DOHH2 (cell line): ENCODE measurements around the gene RNF39.

Experiments used
- EZH2phosphoT487 ChIP-seq: fragments of 200-600 bp; sonication (generic); IDR thresholded peaks from 2 replicates; pipeline ENCODE4 v1.6.1; 2017; ENCODE audit warnings: borderline replicate concordance, mild to moderate bottlenecking, antibody characterized with exemption, low read length, moderate library complexity, mixed read lengths
- TF ChIP-seq, protein P1 (sequence below): fragments of 200-600 bp; sonication (generic); IDR thresholded peaks from one replicate; pipeline ENCODE4 v1.5.1; 2014; ENCODE audit warnings: antibody characterized with exemption, mild to moderate bottlenecking, low read depth, low read length; ENCODE audit not compliant: poor library complexity, severe bottlenecking

DNA sequence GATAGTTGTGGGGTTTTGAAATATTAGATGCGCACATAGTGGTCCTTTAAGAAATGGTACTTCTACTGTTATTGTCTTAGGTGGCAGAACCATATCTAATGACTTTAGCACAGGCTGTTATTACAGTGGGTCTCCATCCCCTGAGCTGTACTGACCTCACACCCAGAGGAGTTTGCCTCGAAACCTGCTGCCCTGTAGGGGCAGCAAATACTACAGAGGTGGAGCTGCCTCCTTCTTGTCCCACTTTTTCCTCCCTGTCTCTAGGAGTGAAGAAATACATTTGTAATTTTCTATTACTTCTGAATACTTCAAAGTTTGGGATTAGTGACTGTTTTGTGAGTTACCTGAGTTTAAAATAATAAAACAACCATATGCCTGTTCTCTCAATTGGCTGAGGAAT is 29.1 kb upstream of the RNF39 start:
- TF ChIP-seq, protein P1, sequence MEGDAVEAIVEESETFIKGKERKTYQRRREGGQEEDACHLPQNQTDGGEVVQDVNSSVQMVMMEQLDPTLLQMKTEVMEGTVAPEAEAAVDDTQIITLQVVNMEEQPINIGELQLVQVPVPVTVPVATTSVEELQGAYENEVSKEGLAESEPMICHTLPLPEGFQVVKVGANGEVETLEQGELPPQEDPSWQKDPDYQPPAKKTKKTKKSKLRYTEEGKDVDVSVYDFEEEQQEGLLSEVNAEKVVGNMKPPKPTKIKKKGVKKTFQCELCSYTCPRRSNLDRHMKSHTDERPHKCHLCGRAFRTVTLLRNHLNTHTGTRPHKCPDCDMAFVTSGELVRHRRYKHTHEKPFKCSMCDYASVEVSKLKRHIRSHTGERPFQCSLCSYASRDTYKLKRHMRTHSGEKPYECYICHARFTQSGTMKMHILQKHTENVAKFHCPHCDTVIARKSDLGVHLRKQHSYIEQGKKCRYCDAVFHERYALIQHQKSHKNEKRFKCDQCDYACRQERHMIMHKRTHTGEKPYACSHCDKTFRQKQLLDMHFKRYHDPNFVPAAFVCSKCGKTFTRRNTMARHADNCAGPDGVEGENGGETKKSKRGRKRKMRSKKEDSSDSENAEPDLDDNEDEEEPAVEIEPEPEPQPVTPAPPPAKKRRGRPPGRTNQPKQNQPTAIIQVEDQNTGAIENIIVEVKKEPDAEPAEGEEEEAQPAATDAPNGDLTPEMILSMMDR, result no peak
- TF ChIP-seq EZH2phosphoT487, result no peak
